IMR-90 (cell line): ENCODE results near the gene CTNND2. TPM values are rescaled to one million over a fixed set of nuclear protein-coding genes. Genes with fewer than 3 reads are reported as not detected.

Experiments
- ATAC-seq: fragments of 200-7000 bp; cut with Tn5 transposase; 2 replicates; pipeline ENCODE4 v1.9.1; 2020; ENCODE audit warnings: low read depth, mild to moderate bottlenecking, moderate library complexity
- BruUV-seq: library from RNA; stranded (reverse); fragments of 400-500 nt; replicated peaks from 2 replicates; lab custom pipeline; 2021; lab: Mats Ljungman, UMichigan
- CTCF ChIA-PET: fragments of 300-600 bp; formaldehyde crosslinking; extraction: SDS; loops from one replicate; lab custom pipeline; 2021; ENCODE audit warnings: antibody characterized with exemption; lab: Yijun Ruan, JAX
- POLR2A ChIA-PET: fragments of 300-600 bp; sonication (Branson Sonifier 250); formaldehyde crosslinking; loops from one replicate; lab custom pipeline; 2022; ENCODE audit warnings: antibody characterized with exemption; ENCODE audit not compliant: unreplicated experiment; lab: Charles Lee
- DNase-seq: peaks from one replicate; pipeline ENCODE4 v3.0.0; 2013
- H2AFZ ChIP-seq: replicated peaks from 2 replicates; pipeline ENCODE3; 2013; ENCODE audit warnings: low read length, mild to moderate bottlenecking; ENCODE audit not compliant: poor library complexity
- H2AK5ac ChIP-seq: 2 replicates; pipeline ENCODE4 v1.6.1; 2013; ENCODE audit warnings: low read depth, low read length, inconsistent platforms
- H2AK9ac ChIP-seq: replicated peaks from 2 replicates; pipeline ENCODE3; 2013; ENCODE audit warnings: mild to moderate bottlenecking, low read depth, low read length, moderate library complexity; ENCODE audit not compliant: poor library complexity
- H2BK120ac ChIP-seq: 2 replicates; pipeline ENCODE4 v1.6.1; 2013; ENCODE audit warnings: low read depth, low read length, inconsistent platforms
- H2BK15ac ChIP-seq: 3 replicates; pipeline ENCODE4 v1.6.1; 2013; ENCODE audit warnings: low read depth, low read length, inconsistent platforms
- H2BK20ac ChIP-seq: 2 replicates; pipeline ENCODE4 v1.6.1; 2013; ENCODE audit warnings: low read depth, mild to moderate bottlenecking, inconsistent platforms, low read length, moderate library complexity
- H2BK5ac ChIP-seq: 2 replicates; pipeline ENCODE4 v1.6.1; 2013; ENCODE audit warnings: mild to moderate bottlenecking, low read depth, low read length, inconsistent platforms; ENCODE audit not compliant: poor library complexity, severe bottlenecking
- H3K14ac ChIP-seq: replicated peaks from 2 replicates; pipeline ENCODE4 v1.6.1; 2013; ENCODE audit warnings: low read depth, low read length, inconsistent platforms
- H3K18ac ChIP-seq: 2 replicates; pipeline ENCODE4 v1.6.1; 2013; ENCODE audit warnings: low read depth, low read length, control low read depth
- H3K23ac ChIP-seq: 2 replicates; pipeline ENCODE4 v1.6.1; 2013; ENCODE audit warnings: low read depth, low read length, inconsistent platforms
- H3K27ac ChIP-seq: 2 replicates; pipeline ENCODE4 v1.5.1; 2013; ENCODE audit warnings: mild to moderate bottlenecking, control low read depth, low read length; ENCODE audit not compliant: insufficient read depth
- H3K27me3 ChIP-seq: 2 replicates; pipeline ENCODE4 v1.6.1; 2013; ENCODE audit warnings: low read length; ENCODE audit not compliant: control insufficient read depth, insufficient read depth
- H3K36me3 ChIP-seq: 2 replicates; pipeline ENCODE4 v1.6.1; 2013; ENCODE audit warnings: low read length, mixed read lengths; ENCODE audit not compliant: control insufficient read depth, insufficient read depth
- H3K4ac ChIP-seq: 2 replicates; pipeline ENCODE4 v1.6.1; 2013; ENCODE audit warnings: low read depth, low read length, inconsistent platforms
- H3K4me1 ChIP-seq: 2 replicates; pipeline ENCODE4 v1.6.1; 2013; ENCODE audit warnings: low read length, mixed read lengths; ENCODE audit not compliant: control insufficient read depth, insufficient read depth
- H3K4me2 ChIP-seq: 2 replicates; pipeline ENCODE4 v1.6.1; 2013; ENCODE audit warnings: low read depth, mild to moderate bottlenecking, control low read depth, low read length, moderate library complexity
- H3K4me3 ChIP-seq: 2 replicates; pipeline ENCODE4 v1.5.1; 2013; ENCODE audit warnings: low read depth, mild to moderate bottlenecking, control low read depth, low read length, moderate library complexity; ENCODE audit not compliant: insufficient read depth
- H3K56ac ChIP-seq: 2 replicates; pipeline ENCODE4 v1.6.1; 2013; ENCODE audit warnings: low read length, inconsistent platforms; ENCODE audit not compliant: insufficient read depth; ENCODE audit errors: extremely low read depth
- H3K79me1 ChIP-seq, 2 experiments: 2 replicates each; pipeline ENCODE4 v1.6.1; 2013; ENCODE audit warnings: low read length in 2 of 2, inconsistent platforms in 1 of 2, low read depth in 1 of 2
- H3K9ac ChIP-seq: 2 replicates; pipeline ENCODE4 v1.6.1; 2013; ENCODE audit warnings: low read depth, low read length, control low read depth
- H3K9me1 ChIP-seq: 2 replicates; pipeline ENCODE4 v1.6.1; 2013; ENCODE audit warnings: low read length, inconsistent platforms; ENCODE audit not compliant: insufficient read depth
- H3K9me3 ChIP-seq: 2 replicates; pipeline ENCODE4 v1.6.1; 2013; ENCODE audit warnings: low read length; ENCODE audit not compliant: control insufficient read depth, insufficient read depth
- H4K20me1 ChIP-seq: 2 replicates; pipeline ENCODE4 v1.6.1; 2013; ENCODE audit warnings: low read length, inconsistent platforms; ENCODE audit not compliant: insufficient read depth
- H4K5ac ChIP-seq: 2 replicates; pipeline ENCODE4 v1.6.1; 2013; ENCODE audit warnings: mild to moderate bottlenecking, low read depth, low read length, control low read depth
- H4K8ac ChIP-seq, 2 experiments: 2 replicates each; pipeline ENCODE4 v1.6.1; 2013; ENCODE audit warnings: low read depth in 2 of 2, low read length in 2 of 2, control low read depth in 1 of 2, inconsistent platforms in 1 of 2
- H4K91ac ChIP-seq: 2 replicates; pipeline ENCODE4 v1.6.1; 2013; ENCODE audit warnings: low read depth, low read length, inconsistent platforms; ENCODE audit not compliant: insufficient read depth
- BHLHE40 ChIP-seq: fragments of 150-350 bp; IDR thresholded peaks from 2 replicates; pipeline ENCODE4 v1.6.1; 2016; ENCODE audit warnings: mild to moderate bottlenecking, low read depth, low read length
- FOS ChIP-seq: fragments of 150-350 bp; IDR thresholded peaks from 2 replicates; pipeline ENCODE4 v1.6.1; 2016; ENCODE audit warnings: low read depth, low read length
- RAD21 ChIP-seq: IDR thresholded peaks from 2 replicates; pipeline ENCODE4 v1.6.1; 2012; ENCODE audit warnings: low read length, improper control_type of control experiment
- RCOR1 ChIP-seq: IDR thresholded peaks from 2 replicates; pipeline ENCODE4 v1.6.1; 2012; ENCODE audit warnings: mild to moderate bottlenecking, low read length, improper control_type of control experiment; ENCODE audit not compliant: insufficient replicate concordance
- RFX5 ChIP-seq: IDR thresholded peaks from 2 replicates; pipeline ENCODE4 v1.8.0; 2012; ENCODE audit warnings: low read depth, mild to moderate bottlenecking, low read length, moderate library complexity
- WGBS, 2 experiments: methylation state at CpG; one replicate each; pipeline versions ENCODE4 v1.1.5 to v1.1.7; 2013; ENCODE audit warnings: missing lambda C conversion rate in 2 of 2; ENCODE audit not compliant: insufficient read length in 1 of 2; ENCODE audit errors: extremely low coverage in 2 of 2; 5-methylcytosine and 5-hydroxymethylcytosine counted together
- dilution Hi-C: fragments of 300-500 bp; cut with HindIII; formaldehyde crosslinking; loops from one replicate; pipeline ENCODE4 v1.14.3; 2018; ENCODE audit warnings: low sequenced_read_pairs; ENCODE audit not compliant: unreplicated experiment
- in situ Hi-C: fragments of 300-500 bp; cut with MboI; formaldehyde crosslinking; loops from 3 replicates; pipeline ENCODE4 v1.14.3; 2019; ENCODE audit warnings: low sequenced_read_pairs, inconsistent platforms, mixed read lengths
- intact Hi-C: fragments of 100-400 bp; cut with micrococcal nuclease; formaldehyde crosslinking; loops from 2 replicates; pipeline ENCODE4 v1.10.0; 2022
- polyA plus RNA-seq, 3 experiments: library from polyadenylated mRNA; depleted of rRNA; stranded (reverse); fragments of >200 nt; gene quantifications; 2 replicates each; pipeline ENCODE4 v1.2.3, GENCODE V29; 2012; ENCODE audit warnings: low replicate concordance in 1 of 3
- total RNA-seq: library from RNA; depleted of rRNA; stranded (reverse); fragments of >200 nt; gene quantifications from 2 replicates; pipeline ENCODE4 v1.2.3, GENCODE V29; 2012

Gene CTNND2
- total and polyA plus RNA-seq, 2 of the 4 experiments (the other 2 are of a cell fraction), result not detected

DNA sequence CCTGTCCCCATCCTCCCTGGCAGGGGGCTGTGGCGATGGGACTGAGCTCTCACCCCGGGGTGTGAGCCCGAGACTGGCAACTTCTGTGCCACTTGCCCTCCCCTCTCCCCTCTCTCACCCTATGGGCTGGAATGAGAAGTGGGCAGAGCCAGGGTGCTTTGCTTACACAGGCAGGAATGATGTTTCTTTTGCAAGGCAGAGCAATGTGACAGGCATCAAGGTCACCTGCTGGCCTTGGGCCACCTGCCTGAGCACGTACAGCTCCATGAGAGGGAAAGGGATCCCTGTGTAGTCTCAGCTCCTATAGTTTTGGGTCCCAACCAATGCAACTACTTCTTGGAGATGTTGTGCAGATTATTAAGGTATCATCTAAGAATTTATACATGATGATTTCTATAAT is 890.5 kb downstream of the CTNND2 start:
- Histone ChIP-seq H4K20me1 (no peaks in the 10 kb centered on the region), H3K79me1 (no peaks in the 10 kb centered on the region), H3K18ac (no peak overlapping the region), H2BK120ac (no peak overlapping the region), H3K4me2 (no peak overlapping the region), H4K5ac (no peak overlapping the region), H4K91ac (no peak overlapping the region), H3K14ac (no peak overlapping the region), H3K9me1 (no peaks in the 10 kb centered on the region), H3K4me1 (no peaks in the 10 kb centered on the region), H3K27me3 (peaks cover 3% of the 10 kb centered on the region), H2AFZ (no peak overlapping the region), H2AK9ac (no peak overlapping the region), H3K27ac (no peak overlapping the region), H4K8ac (no peak overlapping the region), H3K56ac (no peak overlapping the region), H2BK20ac (no peak overlapping the region), H3K4me3 (no peak overlapping the region), H3K4ac (no peak overlapping the region), H3K9me3 (no peaks in the 10 kb centered on the region), H3K9ac (no peak overlapping the region), H2BK15ac (no peak overlapping the region), H3K23ac (no peak overlapping the region), H2BK5ac (no peak overlapping the region), H3K36me3 (no peaks in the 10 kb centered on the region), H2AK5ac (no peak overlapping the region)
- dilution Hi-C loops (no loop called here), in situ Hi-C loops (no loop called here), intact Hi-C loops (no loop called here)
- ChIA-PET CTCF (no interaction called here), POLR2A (no interaction called here)
- no peak for ATAC-seq
- DNase-seq, result no peak
- no TSS peak for BruUV-seq
- no CpG with 5 or more reads among the region's 4 CpGs for WGBS, 2 experiments
- no peak for TF ChIP-seq BHLHE40
- no peak for TF ChIP-seq RCOR1
- no peak for TF ChIP-seq RFX5
- no peak for TF ChIP-seq FOS
- no peak for TF ChIP-seq RAD21
